Trophoblast cell (in vitro differentiated cells and primary cell): ENCODE results near the gene TMEM97.

ENCODE experiments used
- DNase-seq, 2 donors: peaks; one replicate each; pipeline ENCODE4 v3.0.0-alpha.2; 2016
- H2AFZ ChIP-seq: 2 replicates; pipeline ENCODE4 v1.6.1; 2013; ENCODE audit warnings: low read length, moderate library complexity, mild to moderate bottlenecking; ENCODE audit not compliant: insufficient read depth, poor library complexity
- H2AK5ac ChIP-seq: 2 replicates; pipeline ENCODE4 v1.6.1; 2013; ENCODE audit warnings: mild to moderate bottlenecking, low read length
- H2BK120ac ChIP-seq: 2 replicates; pipeline ENCODE4 v1.6.1; 2013; ENCODE audit warnings: low read length, mild to moderate bottlenecking, moderate library complexity; ENCODE audit not compliant: insufficient read depth, poor library complexity
- H2BK12ac ChIP-seq: 2 replicates; pipeline ENCODE4 v1.6.1; 2013; ENCODE audit warnings: mild to moderate bottlenecking, low read length, moderate library complexity
- H2BK5ac ChIP-seq: 2 replicates; pipeline ENCODE4 v1.6.1; 2013; ENCODE audit warnings: low read length, low read depth, moderate library complexity, mild to moderate bottlenecking; ENCODE audit not compliant: poor library complexity
- H3K14ac ChIP-seq: 2 replicates; pipeline ENCODE4 v1.6.1; 2013; ENCODE audit warnings: mild to moderate bottlenecking, low read length
- H3K18ac ChIP-seq: 2 replicates; pipeline ENCODE4 v1.6.1; 2013; ENCODE audit warnings: mild to moderate bottlenecking, low read length
- H3K23ac ChIP-seq: 2 replicates; pipeline ENCODE4 v1.6.1; 2013; ENCODE audit warnings: low read length
- H3K27ac ChIP-seq: 2 replicates; pipeline ENCODE4 v1.5.1; 2013; ENCODE audit warnings: low read depth, mild to moderate bottlenecking, inconsistent platforms, low read length, moderate library complexity
- H3K27me3 ChIP-seq: 2 replicates; pipeline ENCODE4 v1.6.1; 2013; ENCODE audit warnings: inconsistent platforms, mild to moderate bottlenecking, low read length, moderate library complexity; ENCODE audit not compliant: insufficient read depth
- H3K36me3 ChIP-seq, 2 experiments: 1 replicate in 1 of 2; 2 replicates in 1 of 2; pipeline ENCODE4 v1.6.1; 2013; ENCODE audit warnings: low read length in 2 of 2, mild to moderate bottlenecking in 2 of 2, moderate library complexity in 1 of 2; ENCODE audit not compliant: insufficient read depth in 2 of 2, control insufficient read depth in 1 of 2
- H3K4ac ChIP-seq: 2 replicates; pipeline ENCODE4 v1.6.1; 2013; ENCODE audit warnings: low read depth, mild to moderate bottlenecking, low read length, moderate library complexity
- H3K4me1 ChIP-seq, 2 experiments: 1 replicate in 1 of 2; 2 replicates in 1 of 2; pipeline ENCODE4 v1.6.1; 2013; ENCODE audit warnings: low read length in 2 of 2, mild to moderate bottlenecking in 2 of 2, moderate library complexity in 1 of 2; ENCODE audit not compliant: insufficient read depth in 2 of 2, control insufficient read depth in 1 of 2
- H3K4me2 ChIP-seq: 2 replicates; pipeline ENCODE4 v1.6.1; 2013; ENCODE audit warnings: inconsistent platforms, mild to moderate bottlenecking, low read length, moderate library complexity
- H3K4me3 ChIP-seq: 2 replicates; pipeline ENCODE4 v1.5.1; 2013; ENCODE audit warnings: mild to moderate bottlenecking, low read depth, low read length, inconsistent platforms
- H3K79me1 ChIP-seq: one replicate; pipeline ENCODE4 v1.6.1; 2013; ENCODE audit warnings: low read length
- H3K79me2 ChIP-seq: 2 replicates; pipeline ENCODE4 v1.6.1; 2013; ENCODE audit warnings: low read length, mild to moderate bottlenecking; ENCODE audit not compliant: control insufficient read depth, insufficient read depth, poor library complexity
- H3K9ac ChIP-seq: 2 replicates; pipeline ENCODE4 v1.6.1; 2013; ENCODE audit warnings: mild to moderate bottlenecking, low read length
- H3K9me3 ChIP-seq: 2 replicates; pipeline ENCODE4 v1.6.1; 2013; ENCODE audit warnings: low read depth, mild to moderate bottlenecking, control low read depth, inconsistent platforms, low read length; ENCODE audit not compliant: insufficient read depth
- H4K12ac ChIP-seq: 2 replicates; pipeline ENCODE4 v1.6.1; 2013; ENCODE audit warnings: low read depth, mild to moderate bottlenecking, low read length, moderate library complexity
- H4K8ac ChIP-seq: 2 replicates; pipeline ENCODE4 v1.6.1; 2013; ENCODE audit warnings: low read depth, mild to moderate bottlenecking, low read length, moderate library complexity
- H4K91ac ChIP-seq: one replicate; pipeline ENCODE4 v1.6.1; 2013; ENCODE audit warnings: low read depth, mild to moderate bottlenecking, low read length, moderate library complexity
- WGBS: extraction: QIAGEN DNeasy Blood & Tissue Kit; methylation state at CpG from one replicate; pipeline ENCODE4 v1.1.7; 2013; ENCODE audit warnings: missing lambda C conversion rate; ENCODE audit not compliant: insufficient read length, insufficient coverage; ENCODE audit errors: extremely low coverage; 5-methylcytosine and 5-hydroxymethylcytosine counted together

The TMEM97 gene

DNA sequence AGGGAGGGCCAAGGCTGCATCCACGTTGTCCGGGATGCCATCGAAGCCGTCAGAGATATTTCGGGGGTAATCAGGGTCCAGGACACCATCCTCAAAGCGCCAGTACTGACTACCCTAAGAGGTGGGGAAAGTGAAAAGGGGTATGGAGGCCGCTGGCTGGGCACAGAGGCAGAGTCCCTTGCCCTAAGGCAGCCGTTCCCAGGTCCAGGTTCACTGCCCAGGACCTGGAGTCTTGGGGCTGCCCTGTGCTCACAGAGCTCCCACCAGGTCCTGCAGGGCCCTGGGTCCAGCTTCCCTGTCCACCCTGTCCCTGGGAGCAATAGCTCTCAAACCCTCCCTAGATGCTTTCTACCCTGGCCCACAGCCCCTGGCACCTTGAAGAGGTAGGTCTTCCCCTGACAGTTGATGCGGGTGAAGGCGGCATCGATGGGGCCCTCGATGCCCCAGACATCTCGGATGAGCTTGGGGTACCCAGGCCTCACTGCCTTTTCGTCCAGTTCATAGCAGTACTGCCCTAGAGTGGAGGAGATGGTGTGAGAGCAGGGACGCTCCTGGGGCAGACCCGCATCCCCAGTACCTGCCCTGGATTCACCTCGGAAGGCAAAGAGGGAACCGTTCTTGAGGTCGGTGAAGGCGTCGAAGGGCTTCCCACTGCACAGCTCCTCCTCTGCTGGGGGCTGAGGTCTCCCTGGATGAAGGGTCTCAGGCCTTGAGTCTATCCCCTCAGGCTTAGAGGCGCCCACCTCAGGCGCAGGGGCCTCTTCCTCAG, 50.1 kb downstream of the TMEM97 start:
- Histone ChIP-seq H3K79me2 (no peaks in the 10 kb centered on the region), H2AK5ac (no peak overlapping the region), H3K4me2 (no peak overlapping the region), H2BK120ac (no peak overlapping the region), H2BK5ac (no peak overlapping the region), H3K27ac (no peak overlapping the region), H2BK12ac (no peak overlapping the region), H3K4me3 (no peak overlapping the region), H3K9ac (no peak overlapping the region), H3K14ac (no peak overlapping the region), H3K4me1 (peaks cover 16 to 22% of the 10 kb centered on the region in 2 experiments), H4K12ac (no peak overlapping the region), H2AFZ (no peak overlapping the region), H3K18ac (no peak overlapping the region), H3K36me3 (peaks cover 2 to 10% of the 10 kb centered on the region in 2 experiments), H3K9me3 (no peaks in the 10 kb centered on the region), H3K23ac (no peak overlapping the region), H3K79me1 (no peaks in the 10 kb centered on the region), H3K27me3 (peaks cover 21% of the 10 kb centered on the region), H3K4ac (no peak overlapping the region), H4K8ac (no peak overlapping the region), H4K91ac (no peak overlapping the region)
- WGBS = no CpG with 5 or more reads among the region's 23 CpGs
- DNase-seq = no peak

DNA sequence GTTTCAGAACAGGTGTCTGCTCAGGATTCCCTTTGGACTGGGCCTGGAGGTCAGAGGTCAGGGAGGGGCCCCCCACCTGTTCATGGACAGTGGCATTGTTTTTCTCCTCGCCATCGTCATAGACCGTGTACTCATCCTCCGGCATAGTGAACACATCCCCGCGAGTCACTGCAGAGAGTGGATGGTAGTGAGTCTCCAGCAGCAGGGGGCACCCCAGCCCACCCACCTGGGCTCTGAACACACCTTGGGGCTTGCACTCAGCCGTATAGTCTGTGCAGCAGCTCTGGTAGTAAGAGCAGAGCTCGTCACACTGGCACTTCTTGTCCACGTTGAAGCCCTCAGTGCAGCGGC, 50.7 kb downstream of the TMEM97 start:
- Histone ChIP-seq H3K18ac (no peak overlapping the region), H3K4me1 (peaks cover 16 to 22% of the 10 kb centered on the region in 2 experiments), H3K27me3 (peaks cover 21% of the 10 kb centered on the region), H2BK12ac (no peak overlapping the region), H3K36me3 (peaks cover 0 to 5% of the 10 kb centered on the region in 2 experiments), H3K9ac (no peak overlapping the region), H3K4me3 (no peak overlapping the region), H4K91ac (peak overlapping the region; percentile 54), H3K14ac (no peak overlapping the region), H3K9me3 (no peaks in the 10 kb centered on the region), H3K79me1 (no peaks in the 10 kb centered on the region), H3K23ac (no peak overlapping the region), H3K4me2 (no peak overlapping the region), H2BK5ac (no peak overlapping the region), H2AFZ (no peak overlapping the region), H3K79me2 (no peaks in the 10 kb centered on the region), H2BK120ac (no peak overlapping the region), H3K27ac (no peak overlapping the region), H3K4ac (no peak overlapping the region), H2AK5ac (no peak overlapping the region), H4K12ac (no peak overlapping the region), H4K8ac (no peak overlapping the region)
- DNase-seq = no peak
- WGBS = no CpG with 5 or more reads among the region's 10 CpGs

DNA sequence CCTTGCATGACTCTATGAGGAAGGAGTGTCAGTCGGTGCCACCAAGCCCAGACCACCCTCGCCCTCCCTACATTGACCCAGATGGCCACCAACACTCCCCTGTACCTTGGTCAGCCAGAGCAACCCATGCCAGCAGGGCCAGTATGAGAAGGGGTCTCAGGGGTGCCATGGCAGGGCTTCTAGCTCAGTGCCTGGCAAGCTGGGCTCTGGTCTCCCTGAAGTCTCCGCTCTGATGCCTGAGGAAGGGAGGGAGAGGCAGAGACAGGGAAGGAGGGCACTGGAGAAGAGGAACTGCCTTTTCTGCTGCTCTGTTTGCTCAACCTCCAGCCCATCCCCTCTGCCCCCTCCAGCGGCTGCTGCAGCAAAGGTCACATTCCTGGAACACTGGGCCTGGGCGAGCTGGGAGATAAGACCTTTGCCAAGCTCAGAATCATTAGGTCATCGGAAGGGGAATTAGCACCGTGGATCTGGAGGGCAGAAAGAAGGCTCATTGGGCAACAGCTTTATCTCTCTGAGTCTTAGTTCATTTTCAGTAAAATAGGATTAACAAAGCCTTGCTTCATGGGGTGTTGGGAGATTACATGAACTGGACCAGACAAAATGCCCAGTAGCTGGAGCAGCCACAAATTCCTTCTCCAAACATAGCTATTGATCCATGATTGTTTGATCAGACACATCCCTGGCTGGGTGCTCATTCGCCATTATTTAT, 51.2 kb downstream of the TMEM97 start, which contains the start of gene VTN:
TSS of gene VTN (minus strand) at position 273 of the 709 bp plus-strand sequence. CDS start at position 169, 104 bp downstream.
- H3K14ac ChIP-seq = no peak within 1 kb of the TSS
- H3K4me3 ChIP-seq = no peak within 1 kb of the TSS
- peak within 1 kb of the TSS; percentile 54 for H4K91ac ChIP-seq
- no peak within 1 kb of the TSS for H3K4ac ChIP-seq
- H3K36me3 ChIP-seq = peaks cover 0 to 2% of the 10 kb centered on the region in 2 experiments
- no peak within 1 kb of the TSS for H2BK120ac ChIP-seq
- peak; percentile 27 to 64 for DNase-seq
- H3K23ac ChIP-seq = no peak within 1 kb of the TSS
- no peaks in the 10 kb centered on the region for H3K79me2 ChIP-seq
- peaks cover 16 to 22% of the 10 kb centered on the region in 2 experiments for H3K4me1 ChIP-seq
- H2AFZ ChIP-seq = no peak within 1 kb of the TSS
- no peak within 1 kb of the TSS for H3K27ac ChIP-seq
- H3K79me1 ChIP-seq = no peaks in the 10 kb centered on the region
- no peak within 1 kb of the TSS for H3K18ac ChIP-seq
- H2BK12ac ChIP-seq = peak within 1 kb of the TSS; percentile 47
- no peak within 1 kb of the TSS for H2AK5ac ChIP-seq
- no peaks in the 10 kb centered on the region for H3K9me3 ChIP-seq
- H4K12ac ChIP-seq = no peak within 1 kb of the TSS
- no peak within 1 kb of the TSS for H2BK5ac ChIP-seq
- no CpG with 5 or more reads among the region's 8 CpGs for WGBS
- H3K9ac ChIP-seq = no peak within 1 kb of the TSS
- peak within 1 kb of the TSS; percentile 63 for H3K4me2 ChIP-seq
- H4K8ac ChIP-seq = peak within 1 kb of the TSS; percentile 4
- peaks cover 21% of the 10 kb centered on the region for H3K27me3 ChIP-seq

DNA sequence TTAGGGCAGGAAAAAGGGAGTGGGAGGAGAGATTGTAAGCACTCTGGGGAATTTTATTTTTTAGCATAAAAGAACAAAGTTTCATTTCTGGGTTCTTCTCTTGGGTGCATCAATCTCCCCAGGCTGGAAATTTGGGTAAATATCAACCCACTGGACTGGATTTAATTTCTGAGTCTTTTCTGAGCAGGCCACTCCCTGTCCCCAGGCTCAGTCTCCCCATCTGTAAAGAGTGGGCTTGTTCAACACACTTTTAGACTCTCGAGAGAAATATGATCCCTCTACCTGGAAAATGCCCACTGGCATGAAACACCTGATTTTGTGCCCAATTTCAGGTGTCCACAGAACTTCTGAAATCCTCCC, 51.7 kb downstream of the TMEM97 start:
- DNase-seq = no peak
- WGBS = no CpG with 5 or more reads among the region's 1 CpG
- Histone ChIP-seq H3K4ac (no peak overlapping the region), H3K9ac (no peak overlapping the region), H2AFZ (no peak overlapping the region), H3K23ac (no peak overlapping the region), H3K79me1 (no peaks in the 10 kb centered on the region), H3K27me3 (peaks cover 21% of the 10 kb centered on the region), H2BK120ac (no peak overlapping the region), H3K14ac (no peak overlapping the region), H2AK5ac (no peak overlapping the region), H4K8ac (no peak overlapping the region), H3K27ac (no peak overlapping the region), H2BK12ac (no peak overlapping the region), H3K36me3 (peaks cover 0 to 2% of the 10 kb centered on the region in 2 experiments), H4K12ac (no peak overlapping the region), H3K79me2 (no peaks in the 10 kb centered on the region), H3K9me3 (no peaks in the 10 kb centered on the region), H3K4me1 (peaks cover 16 to 22% of the 10 kb centered on the region in 2 experiments), H3K4me2 (peak overlapping the region; percentile 63), H3K18ac (no peak overlapping the region), H4K91ac (no peak overlapping the region), H3K4me3 (no peak overlapping the region), H2BK5ac (no peak overlapping the region)
